ENCODE results near the gene SCML1. TPM values are rescaled to one million over a fixed set of nuclear protein-coding genes. Genes with fewer than 3 reads are reported as not detected.

The SCML1 gene
- total RNA-seq, 1 experiment from 2014 or later = 1.6 TPM

GRCh38 chrX:17787557-17787956 lies 50.3 kb downstream of the SCML1 start:
- no peak overlapping the region for H4K5ac ChIP-seq (ENCODE audit: insufficient read length, low read depth, low read length)

More at GRCh38 chrX:17787557-17787956, 50.3 kb downstream of the SCML1 start:
- Mint-ChIP-seq H3K36me3 (ENCODE audit: insufficient read depth in 1 of 3, low read depth in 3 of 3) (peaks cover 8 to 11% (median 8%) of the 10 kb centered on the region in 3 experiments), H3K9me3 (peaks cover 45 to 49% of the 10 kb centered on the region in 2 experiments), H3K27me3 (ENCODE audit: low read depth) (no peaks in the 10 kb centered on the region; the same call in none of the 2 replicates), H3K4me3 (peak overlapping the region in 1 of 2 experiments; percentile 42; a peak in 1 of 5 replicates), H3K4me1 (peaks cover 0 to 18% of the 10 kb centered on the region in 2 experiments; a peak in 2 of 4 replicates), H3K27ac (peak overlapping the region in 1 of 3 experiments; percentile 31; a peak in 1 of 7 replicates)
- Histone ChIP-seq H3K79me1 (ENCODE audit: insufficient read depth, low read depth, low read length, poor library complexity, severe bottlenecking) (no peaks in the 10 kb centered on the region), H3K9me3 (ENCODE audit: control insufficient read depth, low read depth, low read length) (peaks cover 8% of the 10 kb centered on the region), H3K9ac (ENCODE audit: extremely low read depth, insufficient read length, low read length) (no peak overlapping the region), H3K27ac (ENCODE audit: insufficient read length, low read depth, low read length) (no peak overlapping the region), H3K27me3 (ENCODE audit: insufficient read depth, low read length) (no peaks in the 10 kb centered on the region), H3K4ac (ENCODE audit: low read depth, low read length) (no peak overlapping the region), H3K79me2 (ENCODE audit: insufficient read depth, low read length) (no peaks in the 10 kb centered on the region), H3K23me2 (ENCODE audit: insufficient read length, low read depth, low read length, poor library complexity, severe bottlenecking) (no peaks in the 10 kb centered on the region), H3K4me2 (ENCODE audit: insufficient read depth, insufficient read length, low read length) (no peak overlapping the region), H2AFZ (ENCODE audit: low read length) (no peak overlapping the region), H2BK15ac (ENCODE audit: low read depth, low read length) (no peak overlapping the region), H3K23ac (ENCODE audit: insufficient read length, low read depth, low read length) (no peak overlapping the region), H2BK120ac (ENCODE audit: low read depth, low read length, poor library complexity, severe bottlenecking) (no peak overlapping the region), H4K91ac (ENCODE audit: insufficient read length, low read depth, low read length) (no peak overlapping the region), H3K18ac (ENCODE audit: insufficient read length, low read depth, low read length) (no peak overlapping the region), H2BK5ac (ENCODE audit: insufficient read length, low read length) (no peak overlapping the region), H3K14ac (ENCODE audit: insufficient read depth, low read length) (no peak overlapping the region), H2AK5ac (ENCODE audit: insufficient read length, low read length) (no peak overlapping the region), H3T11ph (ENCODE audit: low read length) (no peak overlapping the region), H4K8ac (replicated peaks; ENCODE audit: insufficient read length, low read depth, low read length) (no peak overlapping the region), H2BK20ac (ENCODE audit: low read depth, low read length, poor library complexity, severe bottlenecking) (no peak overlapping the region), H4K20me1 (ENCODE audit: control insufficient read depth, insufficient read depth, insufficient read length) (no peaks in the 10 kb centered on the region), H2BK12ac (ENCODE audit: insufficient read length, low read depth, low read length) (no peak overlapping the region), H3K56ac (ENCODE audit: insufficient read length, low read depth, low read length) (no peak overlapping the region), H3K4me1 (ENCODE audit: insufficient read depth, low read length) (peaks cover 4% of the 10 kb centered on the region; the same call in 1 of the 2 replicates)
- no peak for DNase-seq
- WGBS (ENCODE audit: extremely low coverage, insufficient read length, low lambda C conversion rate) = no CpG with 5 or more reads among the region's 11 CpGs
- TF ChIP-seq CTCF (conservative IDR thresholded peaks at IDR 0.05) = no peak
